ENCODE measurements around the gene SPATS2. TPM values are rescaled to one million over a fixed set of nuclear protein-coding genes. Genes with fewer than 3 reads are reported as not detected.
A peak's percentile ranks its signal among the peaks of the same experiment; 100 is the strongest.

SPATS2 gene
- polyA plus RNA-seq, 1 experiment, result 23.1 TPM

DNA sequence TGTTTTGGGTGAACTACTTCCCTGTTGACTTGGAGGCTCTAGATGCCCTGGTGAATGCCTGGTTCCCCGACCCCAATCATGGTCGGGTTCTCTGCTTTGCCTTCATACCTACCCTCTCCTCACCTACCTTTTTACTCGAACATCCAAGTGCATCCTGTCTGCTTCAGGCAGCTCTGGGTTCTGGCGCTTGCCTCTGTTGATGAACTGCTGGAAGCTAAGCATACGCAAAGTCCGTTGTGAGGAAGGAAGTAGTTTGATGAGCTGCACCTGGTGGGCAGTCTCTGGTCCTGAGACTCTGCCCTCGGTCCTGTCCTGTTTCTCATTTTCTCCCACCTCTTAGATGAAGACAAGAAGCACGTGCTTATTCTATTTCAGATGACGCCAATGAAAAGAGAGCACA lies 185.2 kb downstream of the SPATS2 start:
- DNase-seq (ENCODE audit: low read depth), result no peak
- peaks cover 9% of the 10 kb centered on the region for H3K36me3 ChIP-seq (ENCODE audit: control insufficient read depth, insufficient read depth, low read length)
- CTCF ChIA-PET, result interaction anchor here (0.6 to 5.0 kb wide), 4 partner anchors 28 to 216 kb away, joined by 3 to 18 read pairs (median 5); partner anchors contain the start of gene C1QL4
- H3K27me3 ChIP-seq (ENCODE audit: control insufficient read depth, insufficient read depth, low read length), result peaks cover 29% of the 10 kb centered on the region
- POLR2A ChIA-PET, result no interaction called here
- no peak for TF ChIP-seq CTCF (IDR thresholded peaks at IDR 0.05; ENCODE audit: insufficient read depth, low read depth, low read length)
- H3K4me3 ChIP-seq (ENCODE audit: low read depth, low read length), result no peak overlapping the region

DNA sequence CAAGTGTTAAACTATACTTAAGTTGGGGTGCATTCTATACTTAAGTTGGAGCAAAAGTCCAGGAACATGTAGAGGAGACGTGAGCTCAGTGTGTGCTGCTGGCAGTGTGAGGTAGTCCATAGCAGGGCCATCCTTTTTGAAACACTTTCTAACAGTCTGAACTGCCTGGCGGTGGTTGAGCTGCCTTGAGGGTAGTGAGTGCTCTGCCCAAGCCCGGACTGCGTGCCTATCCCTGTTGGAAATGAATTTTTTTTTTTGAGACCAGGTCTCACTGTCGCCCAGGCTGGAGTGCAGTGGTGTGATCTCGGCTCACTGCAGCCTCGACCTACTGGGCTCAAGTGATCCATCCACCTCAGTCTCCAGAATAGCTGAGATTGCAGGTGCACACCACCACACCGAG lies 185.6 kb downstream of the SPATS2 start:
- H3K27me3 ChIP-seq (ENCODE audit: control insufficient read depth, insufficient read depth, low read length), result peaks cover 25% of the 10 kb centered on the region
- no peak for TF ChIP-seq CTCF (IDR thresholded peaks at IDR 0.05; ENCODE audit: insufficient read depth, low read depth, low read length)
- CTCF ChIA-PET, result interaction anchor here (0.6 to 5.0 kb wide), 8 partner anchors 9 to 221 kb away, joined by 3 to 18 read pairs (median 5); partner anchors contain the start of gene C1QL4
- H3K4me3 ChIP-seq (ENCODE audit: low read depth, low read length), result no peak overlapping the region
- DNase-seq (ENCODE audit: low read depth), result no peak
- peaks cover 9% of the 10 kb centered on the region for H3K36me3 ChIP-seq (ENCODE audit: control insufficient read depth, insufficient read depth, low read length)
- POLR2A ChIA-PET, result no interaction called here

GRCh38 chr12:49553512-49554088 lies 186.3 kb downstream of the SPATS2 start:
- no peak overlapping the region for H3K4me3 ChIP-seq (ENCODE audit: low read depth, low read length)
- no peak for DNase-seq (ENCODE audit: low read depth)
- peaks cover 13% of the 10 kb centered on the region for H3K36me3 ChIP-seq (ENCODE audit: control insufficient read depth, insufficient read depth, low read length)
- TF ChIP-seq CTCF (IDR thresholded peaks at IDR 0.05; ENCODE audit: insufficient read depth, low read depth, low read length), result peak; percentile 28; the same call in 1 of the 2 replicates
- CTCF ChIA-PET, result interaction anchor here (0.6 to 5.0 kb wide), 10 partner anchors 8 to 222 kb away, joined by 3 to 18 read pairs (median 4); no protein-coding TSS in a partner anchor
- H3K27me3 ChIP-seq (ENCODE audit: control insufficient read depth, insufficient read depth, low read length), result peaks cover 18% of the 10 kb centered on the region
- POLR2A ChIA-PET, result no interaction called here

- no peak for TF ChIP-seq CTCF (IDR thresholded peaks at IDR 0.05; ENCODE audit: insufficient read depth, low read depth, low read length)
- Histone ChIP-seq H3K4me3 (ENCODE audit: low read depth, low read length) (no peak overlapping the region), H3K27me3 (ENCODE audit: control insufficient read depth, insufficient read depth, low read length) (peaks cover 16% of the 10 kb centered on the region), H3K36me3 (ENCODE audit: control insufficient read depth, insufficient read depth, low read length) (peaks cover 16% of the 10 kb centered on the region)
- CTCF ChIA-PET, result interaction anchor here (0.6 to 5.0 kb wide), 8 partner anchors 7 to 223 kb away, joined by 3 to 18 read pairs (median 3); no protein-coding TSS in a partner anchor
- POLR2A ChIA-PET, result no interaction called here
- DNase-seq (ENCODE audit: low read depth), result no peak
Observed at GRCh38 chr12:49554266-49554665, 187.0 kb downstream of the SPATS2 start.

DNA sequence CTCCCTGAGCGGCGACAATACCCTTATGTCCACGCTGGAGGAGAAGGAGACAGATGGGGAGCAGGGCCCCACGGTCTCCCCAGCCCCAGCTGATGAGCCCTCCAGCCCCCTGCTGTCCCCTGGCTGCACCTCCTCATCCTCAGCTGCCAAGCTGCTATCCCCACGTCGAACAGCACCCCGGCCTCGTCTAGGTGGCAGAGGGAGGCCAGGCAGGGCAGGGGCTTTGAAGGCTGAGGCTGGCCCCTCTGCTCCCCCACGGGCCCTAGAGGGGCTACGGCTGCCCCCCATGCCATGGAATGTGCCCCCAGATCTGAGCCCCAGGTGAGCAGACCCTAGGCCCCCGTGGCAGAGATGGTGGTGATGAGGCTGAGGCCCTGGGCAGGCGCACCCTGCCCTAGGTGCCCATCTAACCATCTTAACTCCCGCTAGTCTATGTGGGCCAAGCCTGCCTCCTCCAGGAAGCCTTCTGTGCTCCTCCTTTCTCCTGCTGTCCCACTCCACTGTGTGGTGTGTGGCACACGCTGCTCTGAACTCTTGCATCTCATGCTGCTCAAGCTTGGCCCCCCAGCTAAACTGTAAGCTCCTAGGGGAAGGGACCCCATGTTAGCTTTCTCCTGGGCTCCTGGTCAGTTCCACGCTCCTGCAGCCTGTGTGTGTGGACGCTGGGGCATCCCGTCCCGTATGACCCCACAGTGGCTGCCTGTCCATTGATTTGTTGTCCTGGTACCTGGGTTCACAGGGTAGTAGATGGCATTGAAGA lies 188.5 kb downstream of the SPATS2 start:
- Histone ChIP-seq H3K36me3 (ENCODE audit: control insufficient read depth, insufficient read depth, low read length) (peaks cover 29% of the 10 kb centered on the region), H3K27me3 (ENCODE audit: control insufficient read depth, insufficient read depth, low read length) (peaks cover 5% of the 10 kb centered on the region), H3K4me3 (ENCODE audit: low read depth, low read length) (no peak overlapping the region)
- CTCF ChIA-PET, result interaction anchor here (1.3 kb wide), 1 partner anchor 197 kb away, joined by 4 read pairs; no protein-coding TSS in a partner anchor
- POLR2A ChIA-PET, result interaction anchor here (0.6 kb wide), 2 partner anchors 186 to 233 kb away, joined by 3 read pairs; no protein-coding TSS in a partner anchor
- no peak for DNase-seq (ENCODE audit: low read depth)
- TF ChIP-seq CTCF (IDR thresholded peaks at IDR 0.05; ENCODE audit: insufficient read depth, low read depth, low read length), result no peak

Measured in BJ (cell line).